Measurements from ENCODE around the gene KDM4D.

KDM4D gene

GRCh38 chr11:94993400-94993943 is 20.0 kb downstream of the KDM4D start:
- DNase-seq (ENCODE audit: low spot score), result no peak
- in situ Hi-C loops (cut with MboI; ENCODE audit: low pct_unique_long_range_greater_than_20kb, low sequenced_read_pairs, unreplicated experiment), result no loop called here
- no peak for TF ChIP-seq CTCF (IDR thresholded peaks at IDR 0.05; ENCODE audit: extremely low read depth, insufficient read depth, missing control alignments)

GRCh38 chr11:94997437-94997836 is 23.9 kb downstream of the KDM4D start:
- no peak for DNase-seq (ENCODE audit: low spot score)
- in situ Hi-C loops (cut with MboI; ENCODE audit: low pct_unique_long_range_greater_than_20kb, low sequenced_read_pairs, unreplicated experiment), result no loop called here
- peak; percentile 25 for TF ChIP-seq CTCF (IDR thresholded peaks at IDR 0.05; ENCODE audit: extremely low read depth, insufficient read depth, missing control alignments)

GRCh38 chr11:94998285-94998684 is 24.8 kb downstream of the KDM4D start:
- DNase-seq (ENCODE audit: low spot score), result no peak
- TF ChIP-seq CTCF (IDR thresholded peaks at IDR 0.05; ENCODE audit: extremely low read depth, insufficient read depth, missing control alignments), result no peak
- in situ Hi-C loops (cut with MboI; ENCODE audit: low pct_unique_long_range_greater_than_20kb, low sequenced_read_pairs, unreplicated experiment), result no loop called here

- TF ChIP-seq CTCF (IDR thresholded peaks at IDR 0.05; ENCODE audit: extremely low read depth, insufficient read depth, missing control alignments), result no peak
- in situ Hi-C loops (cut with MboI; ENCODE audit: low pct_unique_long_range_greater_than_20kb, low sequenced_read_pairs, unreplicated experiment), result no loop called here
- no peak for DNase-seq (ENCODE audit: low spot score)
Observed at GRCh38 chr11:95003716-95004115, 30.2 kb downstream of the KDM4D start.

- no peak for TF ChIP-seq CTCF (IDR thresholded peaks at IDR 0.05; ENCODE audit: extremely low read depth, insufficient read depth, missing control alignments)
- DNase-seq (ENCODE audit: low spot score), result no peak
- in situ Hi-C loops (cut with MboI; ENCODE audit: low pct_unique_long_range_greater_than_20kb, low sequenced_read_pairs, unreplicated experiment), result no loop called here
Observed at GRCh38 chr11:95005642-95006041, 32.1 kb downstream of the KDM4D start.

GRCh38 chr11:95011376-95011775 is 37.9 kb downstream of the KDM4D start:
- no peak for TF ChIP-seq CTCF (IDR thresholded peaks at IDR 0.05; ENCODE audit: extremely low read depth, insufficient read depth, missing control alignments)
- in situ Hi-C loops (cut with MboI; ENCODE audit: low pct_unique_long_range_greater_than_20kb, low sequenced_read_pairs, unreplicated experiment), result no loop called here
- DNase-seq (ENCODE audit: low spot score), result no peak

All from GM13977 (cell line).